Body of pancreas (tissue), 4 donors: ENCODE results near the gene NYAP1.

Source experiments
- POLR2A ChIP-seq, 3 donors: fragments of 450-650 bp; IDR thresholded peaks; one replicate each; pipeline ENCODE4 v1.6.1; 2016; ENCODE audit warnings: antibody characterized with exemption in 3 of 3, mild to moderate bottlenecking in 2 of 3
- TF ChIP-seq, protein P1 (sequence below), 7 experiments: fragments of 450-650 bp in 4 of 7; fragments of 200-600 bp in 3 of 7; sonication (generic) in 3 of 7; IDR thresholded peaks; one replicate each; pipeline ENCODE4 v1.5.1; 2016 to 2019; ENCODE audit warnings: antibody characterized with exemption in 7 of 7

DNA sequence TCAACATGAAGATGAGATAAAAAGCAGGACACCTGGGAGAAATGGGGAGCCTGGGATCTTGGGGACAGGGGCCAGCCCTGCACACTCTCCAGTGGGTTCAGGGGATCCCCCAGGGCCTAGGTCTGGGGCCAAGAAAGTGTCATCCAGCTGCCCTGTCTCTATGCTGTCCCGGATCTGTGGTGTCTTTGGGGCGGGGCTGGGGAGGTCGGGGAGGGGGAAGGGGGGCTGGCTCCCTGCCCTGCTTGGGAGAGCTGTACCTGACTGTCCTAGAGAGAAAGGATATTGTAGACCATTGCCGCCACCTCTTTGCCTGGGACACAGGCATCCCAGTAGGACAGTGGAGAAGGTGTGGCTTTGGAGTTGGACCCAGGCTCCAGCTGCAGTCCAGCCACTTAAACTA is 12.7 kb upstream of the NYAP1 start:
- no peak for TF ChIP-seq POLR2A (IDR thresholded peaks at IDR 0.05)
- TF ChIP-seq, protein P1, sequence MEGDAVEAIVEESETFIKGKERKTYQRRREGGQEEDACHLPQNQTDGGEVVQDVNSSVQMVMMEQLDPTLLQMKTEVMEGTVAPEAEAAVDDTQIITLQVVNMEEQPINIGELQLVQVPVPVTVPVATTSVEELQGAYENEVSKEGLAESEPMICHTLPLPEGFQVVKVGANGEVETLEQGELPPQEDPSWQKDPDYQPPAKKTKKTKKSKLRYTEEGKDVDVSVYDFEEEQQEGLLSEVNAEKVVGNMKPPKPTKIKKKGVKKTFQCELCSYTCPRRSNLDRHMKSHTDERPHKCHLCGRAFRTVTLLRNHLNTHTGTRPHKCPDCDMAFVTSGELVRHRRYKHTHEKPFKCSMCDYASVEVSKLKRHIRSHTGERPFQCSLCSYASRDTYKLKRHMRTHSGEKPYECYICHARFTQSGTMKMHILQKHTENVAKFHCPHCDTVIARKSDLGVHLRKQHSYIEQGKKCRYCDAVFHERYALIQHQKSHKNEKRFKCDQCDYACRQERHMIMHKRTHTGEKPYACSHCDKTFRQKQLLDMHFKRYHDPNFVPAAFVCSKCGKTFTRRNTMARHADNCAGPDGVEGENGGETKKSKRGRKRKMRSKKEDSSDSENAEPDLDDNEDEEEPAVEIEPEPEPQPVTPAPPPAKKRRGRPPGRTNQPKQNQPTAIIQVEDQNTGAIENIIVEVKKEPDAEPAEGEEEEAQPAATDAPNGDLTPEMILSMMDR (IDR thresholded peaks at IDR 0.05): no peak
